ENCODE results near the gene OSGIN1. TPM values are rescaled to one million over a fixed set of nuclear protein-coding genes. Genes with fewer than 3 reads are reported as not detected.

Gene OSGIN1
- total RNA-seq, 1 experiment from 2014 or later, result 1.7 TPM

DNA sequence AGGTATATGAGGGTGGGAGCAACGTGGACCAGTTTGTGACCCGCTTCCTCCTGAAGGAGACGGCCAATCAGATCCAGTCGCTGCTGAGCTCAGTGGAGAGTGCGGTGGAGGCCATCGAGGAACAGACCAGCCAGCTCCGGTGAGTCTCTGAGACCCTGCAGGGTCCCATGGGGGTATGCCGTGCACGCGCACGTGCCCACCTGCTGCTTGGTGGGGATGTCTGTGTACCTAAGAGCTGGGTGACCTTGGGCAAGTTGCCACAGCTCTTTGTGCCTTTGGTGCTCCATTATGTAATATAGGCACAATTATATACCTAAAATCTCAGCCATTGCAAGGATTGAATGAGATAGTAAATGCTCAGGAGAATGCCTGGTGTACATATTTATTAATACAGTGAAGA, 37.5 kb downstream of the OSGIN1 start:
- no peaks in the 10 kb centered on the region; the same call in 1 of the 2 replicates for H3K36me3 Mint-ChIP-seq
- ATAC-seq (no peak), DNase-seq (ENCODE audit: low spot score) (no peak)
- H3K4me3 Mint-ChIP-seq, result no peak overlapping the region
- TF ChIP-seq, protein P1, sequence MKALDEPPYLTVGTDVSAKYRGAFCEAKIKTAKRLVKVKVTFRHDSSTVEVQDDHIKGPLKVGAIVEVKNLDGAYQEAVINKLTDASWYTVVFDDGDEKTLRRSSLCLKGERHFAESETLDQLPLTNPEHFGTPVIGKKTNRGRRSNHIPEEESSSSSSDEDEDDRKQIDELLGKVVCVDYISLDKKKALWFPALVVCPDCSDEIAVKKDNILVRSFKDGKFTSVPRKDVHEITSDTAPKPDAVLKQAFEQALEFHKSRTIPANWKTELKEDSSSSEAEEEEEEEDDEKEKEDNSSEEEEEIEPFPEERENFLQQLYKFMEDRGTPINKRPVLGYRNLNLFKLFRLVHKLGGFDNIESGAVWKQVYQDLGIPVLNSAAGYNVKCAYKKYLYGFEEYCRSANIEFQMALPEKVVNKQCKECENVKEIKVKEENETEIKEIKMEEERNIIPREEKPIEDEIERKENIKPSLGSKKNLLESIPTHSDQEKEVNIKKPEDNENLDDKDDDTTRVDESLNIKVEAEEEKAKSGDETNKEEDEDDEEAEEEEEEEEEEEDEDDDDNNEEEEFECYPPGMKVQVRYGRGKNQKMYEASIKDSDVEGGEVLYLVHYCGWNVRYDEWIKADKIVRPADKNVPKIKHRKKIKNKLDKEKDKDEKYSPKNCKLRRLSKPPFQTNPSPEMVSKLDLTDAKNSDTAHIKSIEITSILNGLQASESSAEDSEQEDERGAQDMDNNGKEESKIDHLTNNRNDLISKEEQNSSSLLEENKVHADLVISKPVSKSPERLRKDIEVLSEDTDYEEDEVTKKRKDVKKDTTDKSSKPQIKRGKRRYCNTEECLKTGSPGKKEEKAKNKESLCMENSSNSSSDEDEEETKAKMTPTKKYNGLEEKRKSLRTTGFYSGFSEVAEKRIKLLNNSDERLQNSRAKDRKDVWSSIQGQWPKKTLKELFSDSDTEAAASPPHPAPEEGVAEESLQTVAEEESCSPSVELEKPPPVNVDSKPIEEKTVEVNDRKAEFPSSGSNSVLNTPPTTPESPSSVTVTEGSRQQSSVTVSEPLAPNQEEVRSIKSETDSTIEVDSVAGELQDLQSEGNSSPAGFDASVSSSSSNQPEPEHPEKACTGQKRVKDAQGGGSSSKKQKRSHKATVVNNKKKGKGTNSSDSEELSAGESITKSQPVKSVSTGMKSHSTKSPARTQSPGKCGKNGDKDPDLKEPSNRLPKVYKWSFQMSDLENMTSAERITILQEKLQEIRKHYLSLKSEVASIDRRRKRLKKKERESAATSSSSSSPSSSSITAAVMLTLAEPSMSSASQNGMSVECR (CRISPR knock-in tag; IDR thresholded peaks at IDR 0.05; ENCODE audit: borderline replicate concordance), result no peak
- TF ChIP-seq PRRX2 (CRISPR knock-in tag; IDR thresholded peaks at IDR 0.05) (no peak), SMAD4 (CRISPR knock-in tag; IDR thresholded peaks at IDR 0.05) (no peak), ZNF138 (CRISPR knock-in tag; conservative IDR thresholded peaks at IDR 0.05) (no peak), ZNF121 (CRISPR knock-in tag; IDR thresholded peaks at IDR 0.05) (no peak), CBFB (CRISPR knock-in tag; IDR thresholded peaks at IDR 0.05; ENCODE audit: low read depth) (no peak), CREM (CRISPR knock-in tag; IDR thresholded peaks at IDR 0.05) (no peak), MXD4 (CRISPR knock-in tag; IDR thresholded peaks at IDR 0.05; ENCODE audit: borderline replicate concordance) (no peak), ELF4 (CRISPR knock-in tag; IDR thresholded peaks at IDR 0.05; ENCODE audit: low read depth) (no peak), SOX15 (CRISPR knock-in tag; IDR thresholded peaks at IDR 0.05) (no peak), FOXJ3 (CRISPR knock-in tag; IDR thresholded peaks at IDR 0.05; ENCODE audit: borderline replicate concordance) (no peak), IRF2 (CRISPR knock-in tag; IDR thresholded peaks at IDR 0.05; ENCODE audit: borderline replicate concordance, low read depth) (no peak)
- TF ChIP-seq, protein P2, sequence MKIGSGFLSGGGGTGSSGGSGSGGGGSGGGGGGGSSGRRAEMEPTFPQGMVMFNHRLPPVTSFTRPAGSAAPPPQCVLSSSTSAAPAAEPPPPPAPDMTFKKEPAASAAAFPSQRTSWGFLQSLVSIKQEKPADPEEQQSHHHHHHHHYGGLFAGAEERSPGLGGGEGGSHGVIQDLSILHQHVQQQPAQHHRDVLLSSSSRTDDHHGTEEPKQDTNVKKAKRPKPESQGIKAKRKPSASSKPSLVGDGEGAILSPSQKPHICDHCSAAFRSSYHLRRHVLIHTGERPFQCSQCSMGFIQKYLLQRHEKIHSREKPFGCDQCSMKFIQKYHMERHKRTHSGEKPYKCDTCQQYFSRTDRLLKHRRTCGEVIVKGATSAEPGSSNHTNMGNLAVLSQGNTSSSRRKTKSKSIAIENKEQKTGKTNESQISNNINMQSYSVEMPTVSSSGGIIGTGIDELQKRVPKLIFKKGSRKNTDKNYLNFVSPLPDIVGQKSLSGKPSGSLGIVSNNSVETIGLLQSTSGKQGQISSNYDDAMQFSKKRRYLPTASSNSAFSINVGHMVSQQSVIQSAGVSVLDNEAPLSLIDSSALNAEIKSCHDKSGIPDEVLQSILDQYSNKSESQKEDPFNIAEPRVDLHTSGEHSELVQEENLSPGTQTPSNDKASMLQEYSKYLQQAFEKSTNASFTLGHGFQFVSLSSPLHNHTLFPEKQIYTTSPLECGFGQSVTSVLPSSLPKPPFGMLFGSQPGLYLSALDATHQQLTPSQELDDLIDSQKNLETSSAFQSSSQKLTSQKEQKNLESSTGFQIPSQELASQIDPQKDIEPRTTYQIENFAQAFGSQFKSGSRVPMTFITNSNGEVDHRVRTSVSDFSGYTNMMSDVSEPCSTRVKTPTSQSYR (CRISPR knock-in tag; IDR thresholded peaks at IDR 0.05), result no peak
- TF ChIP-seq, protein P3, sequence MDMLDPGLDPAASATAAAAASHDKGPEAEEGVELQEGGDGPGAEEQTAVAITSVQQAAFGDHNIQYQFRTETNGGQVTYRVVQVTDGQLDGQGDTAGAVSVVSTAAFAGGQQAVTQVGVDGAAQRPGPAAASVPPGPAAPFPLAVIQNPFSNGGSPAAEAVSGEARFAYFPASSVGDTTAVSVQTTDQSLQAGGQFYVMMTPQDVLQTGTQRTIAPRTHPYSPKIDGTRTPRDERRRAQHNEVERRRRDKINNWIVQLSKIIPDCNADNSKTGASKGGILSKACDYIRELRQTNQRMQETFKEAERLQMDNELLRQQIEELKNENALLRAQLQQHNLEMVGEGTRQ (CRISPR knock-in tag; IDR thresholded peaks at IDR 0.05), result no peak
- TF ChIP-seq, protein P4, sequence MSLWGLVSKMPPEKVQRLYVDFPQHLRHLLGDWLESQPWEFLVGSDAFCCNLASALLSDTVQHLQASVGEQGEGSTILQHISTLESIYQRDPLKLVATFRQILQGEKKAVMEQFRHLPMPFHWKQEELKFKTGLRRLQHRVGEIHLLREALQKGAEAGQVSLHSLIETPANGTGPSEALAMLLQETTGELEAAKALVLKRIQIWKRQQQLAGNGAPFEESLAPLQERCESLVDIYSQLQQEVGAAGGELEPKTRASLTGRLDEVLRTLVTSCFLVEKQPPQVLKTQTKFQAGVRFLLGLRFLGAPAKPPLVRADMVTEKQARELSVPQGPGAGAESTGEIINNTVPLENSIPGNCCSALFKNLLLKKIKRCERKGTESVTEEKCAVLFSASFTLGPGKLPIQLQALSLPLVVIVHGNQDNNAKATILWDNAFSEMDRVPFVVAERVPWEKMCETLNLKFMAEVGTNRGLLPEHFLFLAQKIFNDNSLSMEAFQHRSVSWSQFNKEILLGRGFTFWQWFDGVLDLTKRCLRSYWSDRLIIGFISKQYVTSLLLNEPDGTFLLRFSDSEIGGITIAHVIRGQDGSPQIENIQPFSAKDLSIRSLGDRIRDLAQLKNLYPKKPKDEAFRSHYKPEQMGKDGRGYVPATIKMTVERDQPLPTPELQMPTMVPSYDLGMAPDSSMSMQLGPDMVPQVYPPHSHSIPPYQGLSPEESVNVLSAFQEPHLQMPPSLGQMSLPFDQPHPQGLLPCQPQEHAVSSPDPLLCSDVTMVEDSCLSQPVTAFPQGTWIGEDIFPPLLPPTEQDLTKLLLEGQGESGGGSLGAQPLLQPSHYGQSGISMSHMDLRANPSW (CRISPR knock-in tag; conservative IDR thresholded peaks at IDR 0.05; ENCODE audit: low read depth), result no peak
- TF ChIP-seq, protein P5, sequence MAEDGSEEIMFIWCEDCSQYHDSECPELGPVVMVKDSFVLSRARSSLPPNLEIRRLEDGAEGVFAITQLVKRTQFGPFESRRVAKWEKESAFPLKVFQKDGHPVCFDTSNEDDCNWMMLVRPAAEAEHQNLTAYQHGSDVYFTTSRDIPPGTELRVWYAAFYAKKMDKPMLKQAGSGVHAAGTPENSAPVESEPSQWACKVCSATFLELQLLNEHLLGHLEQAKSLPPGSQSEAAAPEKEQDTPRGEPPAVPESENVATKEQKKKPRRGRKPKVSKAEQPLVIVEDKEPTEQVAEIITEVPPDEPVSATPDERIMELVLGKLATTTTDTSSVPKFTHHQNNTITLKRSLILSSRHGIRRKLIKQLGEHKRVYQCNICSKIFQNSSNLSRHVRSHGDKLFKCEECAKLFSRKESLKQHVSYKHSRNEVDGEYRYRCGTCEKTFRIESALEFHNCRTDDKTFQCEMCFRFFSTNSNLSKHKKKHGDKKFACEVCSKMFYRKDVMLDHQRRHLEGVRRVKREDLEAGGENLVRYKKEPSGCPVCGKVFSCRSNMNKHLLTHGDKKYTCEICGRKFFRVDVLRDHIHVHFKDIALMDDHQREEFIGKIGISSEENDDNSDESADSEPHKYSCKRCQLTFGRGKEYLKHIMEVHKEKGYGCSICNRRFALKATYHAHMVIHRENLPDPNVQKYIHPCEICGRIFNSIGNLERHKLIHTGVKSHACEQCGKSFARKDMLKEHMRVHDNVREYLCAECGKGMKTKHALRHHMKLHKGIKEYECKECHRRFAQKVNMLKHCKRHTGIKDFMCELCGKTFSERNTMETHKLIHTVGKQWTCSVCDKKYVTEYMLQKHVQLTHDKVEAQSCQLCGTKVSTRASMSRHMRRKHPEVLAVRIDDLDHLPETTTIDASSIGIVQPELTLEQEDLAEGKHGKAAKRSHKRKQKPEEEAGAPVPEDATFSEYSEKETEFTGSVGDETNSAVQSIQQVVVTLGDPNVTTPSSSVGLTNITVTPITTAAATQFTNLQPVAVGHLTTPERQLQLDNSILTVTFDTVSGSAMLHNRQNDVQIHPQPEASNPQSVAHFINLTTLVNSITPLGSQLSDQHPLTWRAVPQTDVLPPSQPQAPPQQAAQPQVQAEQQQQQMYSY (CRISPR knock-in tag; IDR thresholded peaks at IDR 0.05), result no peak
- no peaks in the 10 kb centered on the region for H3K9me3 Mint-ChIP-seq
- no peak overlapping the region for H3K27ac Mint-ChIP-seq
- ChIA-PET POLR2A (no interaction called here), CTCF (interaction anchor here (0.8 to 1.3 kb wide), 3 partner anchors 24 to 65 kb away, joined by 3 read pairs; no protein-coding TSS in a partner anchor)
- H3K27me3 Mint-ChIP-seq (ENCODE audit: low read depth), result no peaks in the 10 kb centered on the region
- peaks cover 1% of the 10 kb centered on the region for H3K4me1 Mint-ChIP-seq

All from WTC11 (cell line).